H9 (cell line): ENCODE measurements around the gene GALT. TPM values are rescaled to one million over a fixed set of nuclear protein-coding genes. Genes with fewer than 3 reads are reported as not detected.

ENCODE experiments used
- DNase-seq: peaks from one replicate; pipeline ENCODE4 v3.0.0-alpha.2; 2017
- H2AFZ ChIP-seq: one replicate; pipeline ENCODE4 v1.6.1; 2013; ENCODE audit warnings: mild to moderate bottlenecking, low read length, control low read depth, moderate library complexity
- H2AK5ac ChIP-seq: 2 replicates; pipeline ENCODE4 v1.6.1; 2013; ENCODE audit warnings: low read length, control low read depth, mixed read lengths; ENCODE audit not compliant: insufficient read length
- H2BK120ac ChIP-seq: one replicate; pipeline ENCODE4 v1.6.1; 2013; ENCODE audit warnings: low read depth, mild to moderate bottlenecking, low read length, control low read depth, inconsistent platforms; ENCODE audit not compliant: poor library complexity, severe bottlenecking
- H2BK12ac ChIP-seq: 2 replicates; pipeline ENCODE4 v1.6.1; 2013; ENCODE audit warnings: low read length, control low read depth, mixed read lengths, low read depth; ENCODE audit not compliant: insufficient read length
- H2BK15ac ChIP-seq: 2 replicates; pipeline ENCODE4 v1.6.1; 2013; ENCODE audit warnings: low read depth, low read length, control low read depth
- H2BK20ac ChIP-seq: one replicate; pipeline ENCODE4 v1.6.1; 2013; ENCODE audit warnings: low read depth, mild to moderate bottlenecking, low read length, control low read depth, inconsistent platforms; ENCODE audit not compliant: poor library complexity, severe bottlenecking
- H2BK5ac ChIP-seq: 2 replicates; pipeline ENCODE4 v1.6.1; 2013; ENCODE audit warnings: low read length, control low read depth, mixed read lengths; ENCODE audit not compliant: insufficient read length
- H3K14ac ChIP-seq: 2 replicates; pipeline ENCODE4 v1.6.1; 2013; ENCODE audit warnings: low read length, control low read depth; ENCODE audit not compliant: insufficient read depth
- H3K18ac ChIP-seq: 2 replicates; pipeline ENCODE4 v1.6.1; 2013; ENCODE audit warnings: low read depth, mild to moderate bottlenecking, mixed read lengths, low read length, control low read depth; ENCODE audit not compliant: insufficient read length
- H3K23ac ChIP-seq: 2 replicates; pipeline ENCODE4 v1.6.1; 2013; ENCODE audit warnings: low read length, control low read depth, mixed read lengths, low read depth; ENCODE audit not compliant: insufficient read length
- H3K23me2 ChIP-seq: 2 replicates; pipeline ENCODE4 v1.6.1; 2013; ENCODE audit warnings: low read depth, mild to moderate bottlenecking, mixed read lengths, low read length, control low read depth; ENCODE audit not compliant: insufficient read length, poor library complexity, severe bottlenecking
- H3K27ac ChIP-seq: 2 replicates; pipeline ENCODE4 v1.5.1; 2013; ENCODE audit warnings: low read length, control low read depth, mixed read lengths, low read depth; ENCODE audit not compliant: insufficient read length
- H3K27me3 ChIP-seq: 2 replicates; pipeline ENCODE4 v1.6.1; 2013; ENCODE audit warnings: low read length, control low read depth, inconsistent platforms; ENCODE audit not compliant: insufficient read depth
- H3K4ac ChIP-seq: 2 replicates; pipeline ENCODE4 v1.6.1; 2013; ENCODE audit warnings: low read depth, mild to moderate bottlenecking, control low read depth, inconsistent platforms, low read length, moderate library complexity
- H3K4me1 ChIP-seq: 2 replicates; pipeline ENCODE4 v1.6.1; 2013; ENCODE audit warnings: low read length, control low read depth, inconsistent platforms; ENCODE audit not compliant: insufficient read depth
- H3K4me2 ChIP-seq: 2 replicates; pipeline ENCODE4 v1.6.1; 2013; ENCODE audit warnings: low read length, control low read depth, mixed read lengths; ENCODE audit not compliant: insufficient read length, insufficient read depth
- H3K56ac ChIP-seq: 2 replicates; pipeline ENCODE4 v1.6.1; 2013; ENCODE audit warnings: low read depth, mild to moderate bottlenecking, mixed read lengths, low read length, control low read depth; ENCODE audit not compliant: insufficient read length
- H3K79me1 ChIP-seq: 2 replicates; pipeline ENCODE4 v1.6.1; 2013; ENCODE audit warnings: low read depth, mild to moderate bottlenecking, moderate library complexity, low read length, control low read depth, inconsistent platforms; ENCODE audit not compliant: insufficient read depth, poor library complexity, severe bottlenecking
- H3K79me2 ChIP-seq: 2 replicates; pipeline ENCODE4 v1.6.1; 2013; ENCODE audit warnings: low read length, control low read depth, inconsistent platforms; ENCODE audit not compliant: insufficient read depth
- H3K9ac ChIP-seq: 2 replicates; pipeline ENCODE4 v1.6.1; 2013; ENCODE audit warnings: low read length, control low read depth, mixed read lengths; ENCODE audit not compliant: insufficient read length; ENCODE audit errors: extremely low read depth
- H3K9me3 ChIP-seq: one replicate; pipeline ENCODE4 v1.6.1; 2013; ENCODE audit warnings: low read depth, low read length, inconsistent platforms; ENCODE audit not compliant: control insufficient read depth
- H3T11ph ChIP-seq: one replicate; pipeline ENCODE4 v1.6.1; 2013; ENCODE audit warnings: mild to moderate bottlenecking, low read length, control low read depth, inconsistent platforms
- H4K20me1 ChIP-seq: one replicate; pipeline ENCODE4 v1.6.1; 2013; ENCODE audit not compliant: control insufficient read depth, insufficient read length, insufficient read depth
- H4K5ac ChIP-seq: 2 replicates; pipeline ENCODE4 v1.6.1; 2013; ENCODE audit warnings: low read depth, mild to moderate bottlenecking, mixed read lengths, low read length, control low read depth; ENCODE audit not compliant: insufficient read length
- H4K8ac ChIP-seq: replicated peaks from 2 replicates; pipeline ENCODE4 v1.6.1; 2013; ENCODE audit warnings: low read length, control low read depth, mixed read lengths, low read depth; ENCODE audit not compliant: insufficient read length
- H4K91ac ChIP-seq: 2 replicates; pipeline ENCODE4 v1.6.1; 2013; ENCODE audit warnings: low read depth, mild to moderate bottlenecking, moderate library complexity, mixed read lengths, low read length, control low read depth; ENCODE audit not compliant: insufficient read length
- H3K27ac Mint-ChIP-seq, 3 experiments: 2 replicates in 2 of 3; 3 replicates in 1 of 3; pipeline ENCODE4 v1.8.0; 2020 to 2021; ENCODE audit warnings: mixed read lengths in 3 of 3, mild to moderate bottlenecking in 1 of 3, moderate library complexity in 1 of 3
- H3K27me3 Mint-ChIP-seq: 2 replicates; pipeline ENCODE4 v1.8.0; 2021; ENCODE audit warnings: low read depth, mild to moderate bottlenecking, moderate library complexity, mixed read lengths
- H3K36me3 Mint-ChIP-seq, 3 experiments: 2 replicates in 2 of 3; 3 replicates in 1 of 3; pipeline ENCODE4 v1.8.0; 2020 to 2021; ENCODE audit warnings: low read depth in 3 of 3, mixed read lengths in 3 of 3; ENCODE audit not compliant: insufficient read depth in 1 of 3
- H3K4me1 Mint-ChIP-seq, 2 experiments: 2 replicates each; pipeline ENCODE4 v1.8.0; 2020; ENCODE audit warnings: mixed read lengths in 2 of 2
- H3K4me3 Mint-ChIP-seq, 2 experiments: 2 replicates in 1 of 2; 3 replicates in 1 of 2; pipeline ENCODE4 v1.8.0; 2020 to 2021; ENCODE audit warnings: mild to moderate bottlenecking in 2 of 2, mixed read lengths in 2 of 2, moderate library complexity in 1 of 2
- H3K9me3 Mint-ChIP-seq, 2 experiments: 2 replicates in 1 of 2; 3 replicates in 1 of 2; pipeline ENCODE4 v1.8.0; 2020; ENCODE audit warnings: mild to moderate bottlenecking in 2 of 2, mixed read lengths in 2 of 2, moderate library complexity in 1 of 2
- CTCF ChIP-seq: fragments of 200-600 bp; sonication (generic); conservative IDR thresholded peaks from 3 replicates; pipeline ENCODE4 v1.8.0; 2021; ENCODE audit warnings: antibody characterized with exemption, mild to moderate bottlenecking
- WGBS: extraction: QIAGEN DNeasy Blood & Tissue Kit; methylation state at CpG from one replicate; pipeline ENCODE4 v1.1.7; 2013; ENCODE audit warnings: missing lambda C conversion rate, low lambda C conversion rate, mixed read lengths; ENCODE audit not compliant: insufficient read length; ENCODE audit errors: extremely low coverage; 5-methylcytosine and 5-hydroxymethylcytosine counted together
- total RNA-seq: library from RNA; stranded (reverse); gene quantifications from 2 replicates; pipeline ENCODE4 v1.2.1, GENCODE V29; 2021

The GALT gene
- total RNA-seq, 1 experiment from 2014 or later, result 41.5 TPM

- no peak overlapping the region for H3K56ac ChIP-seq
- H3K79me1 ChIP-seq, result no peaks in the 10 kb centered on the region
- H3K27me3 ChIP-seq, result no peaks in the 10 kb centered on the region
- no peak overlapping the region for H3K9ac ChIP-seq
- peaks cover 3% of the 10 kb centered on the region for H4K20me1 ChIP-seq
- no peak overlapping the region for H3K14ac ChIP-seq
- no peak overlapping the region for H4K5ac ChIP-seq
- H3K4ac ChIP-seq, result no peak overlapping the region
- H2AFZ ChIP-seq, result no peak overlapping the region
- H2BK5ac ChIP-seq, result no peak overlapping the region
- no peak overlapping the region for H3K4me2 ChIP-seq
- H3K23ac ChIP-seq, result no peak overlapping the region
- no peak overlapping the region for H2BK120ac ChIP-seq
- no peak overlapping the region for H4K8ac ChIP-seq
- no peak overlapping the region for H2AK5ac ChIP-seq
- peaks cover 5% of the 10 kb centered on the region; the same call in 1 of the 2 replicates for H3K4me1 ChIP-seq
- no peak overlapping the region for H3K18ac ChIP-seq
- no peak for TF ChIP-seq CTCF
- no peak overlapping the region for H2BK20ac ChIP-seq
- no peak overlapping the region for H3T11ph ChIP-seq
- no peak overlapping the region for H3K27ac ChIP-seq
- H4K91ac ChIP-seq, result no peak overlapping the region
- H3K79me2 ChIP-seq, result no peaks in the 10 kb centered on the region
- H3K9me3 ChIP-seq, result no peaks in the 10 kb centered on the region
- Mint-ChIP-seq H3K4me3 (peak overlapping the region in 1 of 2 experiments; percentile 71; a peak in 3 of 5 replicates), H3K36me3 (peaks cover 8 to 17% (median 15%) of the 10 kb centered on the region in 3 experiments; a peak in 5 of 7 replicates), H3K4me1 (peaks cover 30 to 42% of the 10 kb centered on the region in 2 experiments), H3K9me3 (no peaks in the 10 kb centered on the region), H3K27ac (peak overlapping the region in 2 of 3 experiments; percentile 46 to 72; a peak in 5 of 7 replicates), H3K27me3 (peaks cover 5% of the 10 kb centered on the region)
- no CpG with 5 or more reads among the region's 11 CpGs for WGBS
- no peak overlapping the region for H2BK15ac ChIP-seq
- H2BK12ac ChIP-seq, result no peak overlapping the region
- H3K23me2 ChIP-seq, result peaks cover 7% of the 10 kb centered on the region
- DNase-seq, result no peak
Measured at GRCh38 chr9:34653151-34654072, 6.9 kb downstream of the GALT start.
